ENCODE data around the gene SLC9A6.

Gene SLC9A6

GRCh38 chrX:136032370-136032769 lies 47.1 kb downstream of the SLC9A6 start:
- Histone ChIP-seq H3K4me3 (no peak overlapping the region), H3K9ac (ENCODE audit: insufficient read length) (no peak overlapping the region), H3K9me3 (ENCODE audit: low read depth, low read length) (no peaks in the 10 kb centered on the region), H3K27ac (no peak overlapping the region), H3K36me3 (ENCODE audit: insufficient read depth, low read length) (no peaks in the 10 kb centered on the region)
- DNase-seq (ENCODE audit: low read depth, low spot score), result no peak
- TF ChIP-seq EZH2 (IDR thresholded peaks at IDR 0.05), result no peak
- no peak for TF ChIP-seq POLR2AphosphoS5 (IDR thresholded peaks at IDR 0.05; ENCODE audit: borderline replicate concordance, low read depth, low read length)
- no peak for TF ChIP-seq FOXP2 (optimal IDR thresholded peaks at IDR 0.05; ENCODE audit: control extremely low read depth, extremely low read length, insufficient read depth)

DNA sequence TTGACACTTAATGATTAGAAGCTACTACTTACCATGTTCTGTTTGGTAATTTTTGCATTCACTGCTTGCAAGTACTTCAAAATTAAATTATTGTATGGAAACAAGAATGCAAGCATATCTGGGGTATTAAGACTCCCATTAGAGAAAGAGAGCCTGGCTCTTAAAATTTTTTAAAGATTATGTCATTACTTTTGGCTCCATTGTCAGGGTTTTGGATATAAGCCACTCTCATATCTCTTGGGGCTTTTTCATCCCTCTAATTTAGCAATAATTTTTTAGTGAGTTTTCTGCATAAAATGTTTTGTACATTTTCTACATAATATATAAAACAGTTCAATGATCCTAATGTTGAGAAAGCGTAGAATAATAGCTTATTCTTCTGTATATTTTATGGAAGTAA lies 49.4 kb downstream of the SLC9A6 start:
- no peak overlapping the region for H3K4me3 ChIP-seq
- no peaks in the 10 kb centered on the region for H3K9me3 ChIP-seq (ENCODE audit: low read depth, low read length)
- TF ChIP-seq POLR2AphosphoS5 (IDR thresholded peaks at IDR 0.05; ENCODE audit: borderline replicate concordance, low read depth, low read length), result no peak
- TF ChIP-seq FOXP2 (optimal IDR thresholded peaks at IDR 0.05; ENCODE audit: control extremely low read depth, extremely low read length, insufficient read depth), result no peak
- no peak for TF ChIP-seq EZH2 (IDR thresholded peaks at IDR 0.05)
- no peaks in the 10 kb centered on the region for H3K36me3 ChIP-seq (ENCODE audit: insufficient read depth, low read length)
- no peak overlapping the region for H3K9ac ChIP-seq (ENCODE audit: insufficient read length)
- H3K27ac ChIP-seq, result no peak overlapping the region
- no peak for DNase-seq (ENCODE audit: low read depth, low spot score)

GRCh38 chrX:136035663-136036062 lies 50.4 kb downstream of the SLC9A6 start:
- no peak overlapping the region for H3K4me3 ChIP-seq
- H3K27ac ChIP-seq, result no peak overlapping the region
- no peak for DNase-seq (ENCODE audit: low read depth, low spot score)
- H3K9ac ChIP-seq (ENCODE audit: insufficient read length), result no peak overlapping the region
- no peaks in the 10 kb centered on the region for H3K9me3 ChIP-seq (ENCODE audit: low read depth, low read length)
- TF ChIP-seq FOXP2 (optimal IDR thresholded peaks at IDR 0.05; ENCODE audit: control extremely low read depth, extremely low read length, insufficient read depth) (no peak), EZH2 (IDR thresholded peaks at IDR 0.05) (no peak), POLR2AphosphoS5 (IDR thresholded peaks at IDR 0.05; ENCODE audit: borderline replicate concordance, low read depth, low read length) (no peak)
- H3K36me3 ChIP-seq (ENCODE audit: insufficient read depth, low read length), result no peaks in the 10 kb centered on the region

DNA sequence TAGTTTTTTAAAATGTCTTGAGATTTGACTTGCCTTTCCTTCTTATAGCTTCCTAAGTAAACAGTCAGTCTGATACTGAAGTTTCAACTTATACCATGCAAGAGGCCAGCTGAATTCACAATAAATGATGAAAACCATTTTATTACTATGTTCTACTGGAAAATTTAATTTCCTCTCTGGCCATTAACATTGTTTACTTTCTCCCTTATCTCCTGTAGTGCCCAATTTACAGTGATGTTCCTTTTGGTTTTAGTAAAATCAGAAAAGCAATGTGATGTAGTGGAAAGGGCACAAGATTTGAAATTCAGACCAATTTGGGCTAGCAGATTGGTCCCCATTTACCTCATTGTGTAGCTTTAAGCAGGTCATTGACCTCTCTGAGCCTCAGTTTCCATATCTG lies 54.2 kb downstream of the SLC9A6 start:
- Histone ChIP-seq H3K4me3 (no peak overlapping the region), H3K36me3 (ENCODE audit: insufficient read depth, low read length) (no peaks in the 10 kb centered on the region), H3K27ac (no peak overlapping the region), H3K9me3 (ENCODE audit: low read depth, low read length) (no peaks in the 10 kb centered on the region), H3K9ac (ENCODE audit: insufficient read length) (no peak overlapping the region)
- TF ChIP-seq FOXP2 (optimal IDR thresholded peaks at IDR 0.05; ENCODE audit: control extremely low read depth, extremely low read length, insufficient read depth) (no peak), EZH2 (IDR thresholded peaks at IDR 0.05) (no peak), POLR2AphosphoS5 (IDR thresholded peaks at IDR 0.05; ENCODE audit: borderline replicate concordance, low read depth, low read length) (no peak)
- DNase-seq (ENCODE audit: low read depth, low spot score), result no peak

- TF ChIP-seq FOXP2 (optimal IDR thresholded peaks at IDR 0.05; ENCODE audit: control extremely low read depth, extremely low read length, insufficient read depth), result no peak
- TF ChIP-seq POLR2AphosphoS5 (IDR thresholded peaks at IDR 0.05; ENCODE audit: borderline replicate concordance, low read depth, low read length), result no peak
- no peak for TF ChIP-seq EZH2 (IDR thresholded peaks at IDR 0.05)
- no peaks in the 10 kb centered on the region for H3K36me3 ChIP-seq (ENCODE audit: insufficient read depth, low read length)
- no peak overlapping the region for H3K27ac ChIP-seq
- H3K9me3 ChIP-seq (ENCODE audit: low read depth, low read length), result no peaks in the 10 kb centered on the region
- DNase-seq (ENCODE audit: low read depth, low spot score), result no peak
- no peak overlapping the region for H3K4me3 ChIP-seq
- H3K9ac ChIP-seq (ENCODE audit: insufficient read length), result no peak overlapping the region
Observed at GRCh38 chrX:136039968-136040367, 54.7 kb downstream of the SLC9A6 start.

GRCh38 chrX:136041254-136041812 lies 56.1 kb downstream of the SLC9A6 start:
- Histone ChIP-seq H3K27ac (no peak overlapping the region), H3K4me3 (no peak overlapping the region), H3K9me3 (ENCODE audit: low read depth, low read length) (no peaks in the 10 kb centered on the region), H3K36me3 (ENCODE audit: insufficient read depth, low read length) (no peaks in the 10 kb centered on the region), H3K9ac (ENCODE audit: insufficient read length) (no peak overlapping the region)
- DNase-seq (ENCODE audit: low read depth, low spot score), result no peak
- no peak for TF ChIP-seq POLR2AphosphoS5 (IDR thresholded peaks at IDR 0.05; ENCODE audit: borderline replicate concordance, low read depth, low read length)
- no peak for TF ChIP-seq EZH2 (IDR thresholded peaks at IDR 0.05)
- no peak for TF ChIP-seq FOXP2 (optimal IDR thresholded peaks at IDR 0.05; ENCODE audit: control extremely low read depth, extremely low read length, insufficient read depth)

- DNase-seq (ENCODE audit: low read depth, low spot score), result no peak
Observed at GRCh38 chrX:136045008-136045407, 59.8 kb downstream of the SLC9A6 start.

GRCh38 chrX:136046295-136047015 lies 61.2 kb downstream of the SLC9A6 start:
- Histone ChIP-seq H3K27ac (no peak overlapping the region), H3K9me3 (ENCODE audit: low read depth, low read length) (no peaks in the 10 kb centered on the region), H3K36me3 (ENCODE audit: insufficient read depth, low read length) (no peaks in the 10 kb centered on the region), H3K4me3 (no peak overlapping the region), H3K9ac (ENCODE audit: insufficient read length) (no peak overlapping the region)
- TF ChIP-seq FOXP2 (optimal IDR thresholded peaks at IDR 0.05; ENCODE audit: control extremely low read depth, extremely low read length, insufficient read depth) (no peak), EZH2 (IDR thresholded peaks at IDR 0.05) (no peak), POLR2AphosphoS5 (IDR thresholded peaks at IDR 0.05; ENCODE audit: borderline replicate concordance, low read depth, low read length) (no peak)
- no peak for DNase-seq (ENCODE audit: low read depth, low spot score)

More at GRCh38 chrX:136045008-136045407, 59.8 kb downstream of the SLC9A6 start:
- Histone ChIP-seq H3K4me3 (no peak overlapping the region), H3K9me3 (ENCODE audit: low read depth, low read length) (no peaks in the 10 kb centered on the region), H3K36me3 (ENCODE audit: insufficient read depth, low read length) (no peaks in the 10 kb centered on the region), H3K9ac (ENCODE audit: insufficient read length) (no peak overlapping the region), H3K27ac (no peak overlapping the region)
- TF ChIP-seq POLR2AphosphoS5 (IDR thresholded peaks at IDR 0.05; ENCODE audit: borderline replicate concordance, low read depth, low read length) (no peak), EZH2 (IDR thresholded peaks at IDR 0.05) (no peak), FOXP2 (optimal IDR thresholded peaks at IDR 0.05; ENCODE audit: control extremely low read depth, extremely low read length, insufficient read depth) (no peak)

Measured in SK-N-MC (cell line).